GM12891 (cell line): ENCODE data around the gene TIAM1.

Experiments
- DNase-seq: peaks from one replicate; pipeline ENCODE4 v3.0.0; 2011; ENCODE audit warnings: low spot score; ENCODE audit not compliant: insufficient read length
- FAIRE-seq: peaks from 2 replicates; lab custom pipeline; 2011; peaks lifted over from hg19 to GRCh38; lab: Jason Lieb, UNC
- PAX5 ChIP-seq: IDR thresholded peaks from 2 replicates; pipeline ENCODE4 v1.6.1; 2011; ENCODE audit warnings: low read length, moderate library complexity, mild to moderate bottlenecking; ENCODE audit not compliant: insufficient read depth, severe bottlenecking
- POLR2A ChIP-seq: IDR thresholded peaks from 2 replicates; pipeline ENCODE4 v1.6.1; 2011; ENCODE audit warnings: low read depth, low read length, control low read depth
- POLR2AphosphoS5 ChIP-seq: IDR thresholded peaks from 2 replicates; pipeline ENCODE4 v1.6.1; 2011; ENCODE audit warnings: low read depth, low read length, control low read depth
- POU2F2 ChIP-seq: IDR thresholded peaks from 2 replicates; pipeline ENCODE4 v1.6.1; 2011; ENCODE audit warnings: low read depth, mild to moderate bottlenecking, control low read depth, low read length, moderate library complexity
- SPI1 ChIP-seq: IDR thresholded peaks from 2 replicates; pipeline ENCODE4 v1.6.1; 2011; ENCODE audit warnings: low read depth, low read length, control low read depth
- TAF1 ChIP-seq: IDR thresholded peaks from 2 replicates; pipeline ENCODE4 v1.6.1; 2011; ENCODE audit warnings: low read depth, low read length, control low read depth

Gene TIAM1

GRCh38 chr21:31117128-31117916 is 226.7 kb downstream of the TIAM1 start:
- FAIRE-seq: no peak
- no peak for DNase-seq
- no peak for TF ChIP-seq POU2F2
- TF ChIP-seq POLR2A: no peak
- no peak for TF ChIP-seq TAF1
- TF ChIP-seq POLR2AphosphoS5: no peak
- TF ChIP-seq SPI1: no peak
- TF ChIP-seq PAX5: no peak

- FAIRE-seq (no peak), DNase-seq (no peak)
- no peak for TF ChIP-seq POLR2AphosphoS5
- no peak for TF ChIP-seq POU2F2
- no peak for TF ChIP-seq PAX5
- no peak for TF ChIP-seq TAF1
- no peak for TF ChIP-seq SPI1
- no peak for TF ChIP-seq POLR2A
These were observed 228.8 kb downstream of the TIAM1 start for GRCh38 chr21:31115249-31115648.

GRCh38 chr21:31111093-31111492 is 233.0 kb downstream of the TIAM1 start:
- DNase-seq (no peak), FAIRE-seq (no peak)
- TF ChIP-seq PAX5 (no peak), POLR2A (no peak), POLR2AphosphoS5 (no peak), POU2F2 (no peak), SPI1 (no peak), TAF1 (no peak)

- DNase-seq: no peak
- FAIRE-seq: no peak
- TF ChIP-seq POLR2AphosphoS5 (no peak), POLR2A (no peak), PAX5 (no peak), SPI1 (0 out of 2 replicates have a peak, but pooled peaks have one; percentile 25)
These were observed 233.6 kb downstream of the TIAM1 start for GRCh38 chr21:31110430-31110829.

GRCh38 chr21:31107871-31108270 is 236.2 kb downstream of the TIAM1 start:
- peak; percentile 91 for TF ChIP-seq SPI1
- no peak for TF ChIP-seq POLR2A
- TF ChIP-seq POLR2AphosphoS5: no peak
- no peak for TF ChIP-seq TAF1
- no peak for TF ChIP-seq PAX5
- no peak for DNase-seq
- no peak for FAIRE-seq

GRCh38 chr21:31107176-31107785 is 236.8 kb downstream of the TIAM1 start:
- DNase-seq (no peak), FAIRE-seq (no peak)
- TF ChIP-seq PAX5: no peak
- no peak for TF ChIP-seq SPI1
- no peak for TF ChIP-seq POU2F2
- TF ChIP-seq TAF1: no peak
- no peak for TF ChIP-seq POLR2AphosphoS5
- no peak for TF ChIP-seq POLR2A

- no peak for FAIRE-seq
- TF ChIP-seq SPI1 (no peak), POLR2AphosphoS5 (no peak), TAF1 (no peak), POU2F2 (no peak), POLR2A (no peak), PAX5 (no peak)
These were observed 240.3 kb downstream of the TIAM1 start for GRCh38 chr21:31103571-31104265.

GRCh38 chr21:31103163-31103562 is 240.9 kb downstream of the TIAM1 start:
- FAIRE-seq (no peak), DNase-seq (no peak)
- no peak for TF ChIP-seq POU2F2
- no peak for TF ChIP-seq SPI1
- TF ChIP-seq POLR2A: no peak
- TF ChIP-seq PAX5: no peak
- TF ChIP-seq POLR2AphosphoS5: no peak
- no peak for TF ChIP-seq TAF1

More at GRCh38 chr21:31103571-31104265, 240.3 kb downstream of the TIAM1 start:
- DNase-seq: no peak

- DNase-seq (no peak), FAIRE-seq (no peak)
- TF ChIP-seq POLR2A (no peak), PAX5 (no peak), SPI1 (no peak)
These were observed 244.9 kb downstream of the TIAM1 start for GRCh38 chr21:31099122-31099521.
